ENCODE data around the gene DUSP8.

Gene DUSP8

GRCh38 chr11:1570896-1571759, 943 bp downstream of the DUSP8 start (continued):
- TF ChIP-seq ZNF701 (tag by site-specific recombination; IDR thresholded peaks at IDR 0.05) (no peak), ZNF311 (tag by site-specific recombination; IDR thresholded peaks at IDR 0.05; ENCODE audit: borderline replicate concordance) (no peak), ZNF830 (tag by site-specific recombination; IDR thresholded peaks at IDR 0.05; ENCODE audit: low read depth) (no peak), ZNF623 (tag by site-specific recombination; IDR thresholded peaks at IDR 0.05) (no peak), ZNF404 (tag by site-specific recombination; IDR thresholded peaks at IDR 0.05) (no peak), ZNF518A (tag by site-specific recombination; conservative IDR thresholded peaks at IDR 0.05; ENCODE audit: low read depth) (no peak), ZNF433 (tag by site-specific recombination; IDR thresholded peaks at IDR 0.05; ENCODE audit: low read depth) (no peak), ZNF423 (tag by site-specific recombination; IDR thresholded peaks at IDR 0.05) (0 out of 2 replicates have a peak, but pooled peaks have one; percentile 38), ZNF785 (tag by site-specific recombination; IDR thresholded peaks at IDR 0.05) (no peak), ZNF596 (tag by site-specific recombination; IDR thresholded peaks at IDR 0.05) (no peak), ZFP3 (tag by site-specific recombination; IDR thresholded peaks at IDR 0.05; ENCODE audit: low read depth) (no peak), ZNF354C (tag by site-specific recombination; IDR thresholded peaks at IDR 0.05; ENCODE audit: borderline replicate concordance, low read depth) (no peak), ZNF148 (tag by site-specific recombination; IDR thresholded peaks at IDR 0.05; ENCODE audit: borderline replicate concordance) (no peak), ZNF843 (tag by site-specific recombination; IDR thresholded peaks at IDR 0.05) (no peak), GFI1B (tag by site-specific recombination; IDR thresholded peaks at IDR 0.05) (no peak), ZXDB (tag by site-specific recombination; IDR thresholded peaks at IDR 0.05) (no peak), AEBP2 (tag by site-specific recombination; IDR thresholded peaks at IDR 0.05; ENCODE audit: borderline replicate concordance) (no peak), ZNF202 (tag by site-specific recombination; IDR thresholded peaks at IDR 0.05; ENCODE audit: borderline replicate concordance) (no peak), ZBTB7A (tag by site-specific recombination; IDR thresholded peaks at IDR 0.05; ENCODE audit: low read depth) (no peak), ELK4 (IDR thresholded peaks at IDR 0.05; ENCODE audit: borderline replicate concordance, low read depth, low read length) (no peak), WT1 (tag by site-specific recombination; IDR thresholded peaks at IDR 0.05) (no peak), ZNF660 (tag by site-specific recombination; IDR thresholded peaks at IDR 0.05) (no peak), ZNF280D (tag by site-specific recombination; IDR thresholded peaks at IDR 0.05) (no peak), ZNF555 (tag by site-specific recombination; conservative IDR thresholded peaks at IDR 0.05) (no peak), ZNF529 (tag by site-specific recombination; IDR thresholded peaks at IDR 0.05; ENCODE audit: insufficient replicate concordance) (no peak), ZFP41 (tag by site-specific recombination; IDR thresholded peaks at IDR 0.05; ENCODE audit: borderline replicate concordance) (no peak)
